GM19240 (cell line): ENCODE data around the gene MYL7.

Experiments used
- DNase-seq: peaks from one replicate; pipeline ENCODE4 v3.0.0; 2011; ENCODE audit warnings: low spot score; ENCODE audit not compliant: insufficient read length

The MYL7 gene

DNA sequence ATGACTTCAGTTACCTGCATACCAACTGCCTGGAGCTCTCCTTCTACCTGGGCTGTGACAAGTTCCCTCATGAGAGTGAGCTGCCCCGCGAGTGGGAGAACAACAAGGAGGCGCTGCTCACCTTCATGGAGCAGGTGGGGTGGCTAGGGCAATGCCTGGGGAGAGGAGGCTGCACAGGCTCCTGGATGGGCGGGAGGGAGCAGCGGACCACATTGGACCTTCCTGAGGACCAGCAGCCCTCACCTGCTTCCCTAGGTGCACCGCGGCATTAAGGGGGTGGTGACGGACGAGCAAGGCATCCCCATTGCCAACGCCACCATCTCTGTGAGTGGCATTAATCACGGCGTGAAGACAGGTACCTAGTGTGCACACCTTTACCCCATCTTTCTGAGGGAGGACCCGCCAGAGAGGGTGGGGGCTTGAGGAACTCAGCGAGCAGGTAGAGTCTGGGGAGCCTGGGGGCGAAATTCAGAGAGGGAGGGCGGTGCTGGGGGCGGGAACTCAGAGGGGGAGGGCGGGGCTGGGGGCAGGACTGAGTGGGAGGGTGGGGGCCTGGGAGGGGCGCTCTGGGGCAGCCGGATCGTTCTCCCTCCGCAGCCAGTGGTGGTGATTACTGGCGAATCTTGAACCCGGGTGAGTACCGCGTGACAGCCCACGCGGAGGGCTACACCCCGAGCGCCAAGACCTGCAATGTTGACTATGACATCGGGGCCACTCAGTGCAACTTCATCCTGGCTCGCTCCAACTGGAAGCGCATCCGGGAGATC lies 28.0 kb downstream of the MYL7 start:
- no peak for DNase-seq

DNA sequence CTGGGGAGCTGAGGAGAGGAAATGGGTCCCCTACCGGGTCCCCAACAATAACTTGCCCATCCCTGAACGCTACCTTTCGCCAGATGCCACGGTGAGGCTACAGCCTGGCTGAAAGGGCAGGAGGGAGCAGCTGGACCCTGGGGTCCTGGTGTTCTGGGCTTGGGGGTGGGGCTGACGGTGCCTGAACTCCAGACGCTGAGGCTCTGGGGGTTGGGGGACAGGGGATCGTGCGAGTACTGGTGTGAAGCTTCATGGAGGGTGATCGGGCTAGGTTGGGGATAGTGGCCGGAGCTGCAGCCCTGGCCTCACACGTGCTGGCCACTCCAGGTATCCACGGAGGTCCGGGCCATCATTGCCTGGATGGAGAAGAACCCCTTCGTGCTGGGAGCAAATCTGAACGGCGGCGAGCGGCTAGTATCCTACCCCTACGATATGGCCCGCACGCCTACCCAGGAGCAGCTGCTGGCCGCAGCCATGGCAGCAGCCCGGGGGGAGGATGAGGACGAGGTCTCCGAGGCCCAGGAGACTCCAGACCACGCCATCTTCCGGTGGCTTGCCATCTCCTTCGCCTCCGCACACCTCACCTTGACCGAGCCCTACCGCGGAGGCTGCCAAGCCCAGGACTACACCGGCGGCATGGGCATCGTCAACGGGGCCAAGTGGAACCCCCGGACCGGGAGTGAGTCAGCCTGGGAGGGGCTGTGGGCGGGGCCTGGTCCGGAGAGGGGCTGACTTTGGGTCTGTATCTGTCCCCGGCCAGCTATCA lies 28.7 kb downstream of the MYL7 start:
- DNase-seq, result no peak

DNA sequence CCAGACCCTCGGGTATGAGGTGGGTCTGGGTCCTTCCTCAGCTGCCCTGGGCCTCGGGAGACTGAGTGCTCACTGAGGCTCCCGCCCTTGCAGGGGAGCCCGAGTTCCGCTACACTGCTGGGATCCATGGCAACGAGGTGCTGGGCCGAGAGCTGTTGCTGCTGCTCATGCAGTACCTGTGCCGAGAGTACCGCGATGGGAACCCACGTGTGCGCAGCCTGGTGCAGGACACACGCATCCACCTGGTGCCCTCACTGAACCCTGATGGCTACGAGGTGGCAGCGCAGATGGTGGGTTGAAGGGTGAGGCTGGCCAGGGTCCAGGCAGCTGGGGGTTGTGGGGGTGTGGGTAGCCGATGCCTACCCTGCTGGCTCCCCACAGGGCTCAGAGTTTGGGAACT lies 29.4 kb downstream of the MYL7 start:
- DNase-seq, result no peak

DNA sequence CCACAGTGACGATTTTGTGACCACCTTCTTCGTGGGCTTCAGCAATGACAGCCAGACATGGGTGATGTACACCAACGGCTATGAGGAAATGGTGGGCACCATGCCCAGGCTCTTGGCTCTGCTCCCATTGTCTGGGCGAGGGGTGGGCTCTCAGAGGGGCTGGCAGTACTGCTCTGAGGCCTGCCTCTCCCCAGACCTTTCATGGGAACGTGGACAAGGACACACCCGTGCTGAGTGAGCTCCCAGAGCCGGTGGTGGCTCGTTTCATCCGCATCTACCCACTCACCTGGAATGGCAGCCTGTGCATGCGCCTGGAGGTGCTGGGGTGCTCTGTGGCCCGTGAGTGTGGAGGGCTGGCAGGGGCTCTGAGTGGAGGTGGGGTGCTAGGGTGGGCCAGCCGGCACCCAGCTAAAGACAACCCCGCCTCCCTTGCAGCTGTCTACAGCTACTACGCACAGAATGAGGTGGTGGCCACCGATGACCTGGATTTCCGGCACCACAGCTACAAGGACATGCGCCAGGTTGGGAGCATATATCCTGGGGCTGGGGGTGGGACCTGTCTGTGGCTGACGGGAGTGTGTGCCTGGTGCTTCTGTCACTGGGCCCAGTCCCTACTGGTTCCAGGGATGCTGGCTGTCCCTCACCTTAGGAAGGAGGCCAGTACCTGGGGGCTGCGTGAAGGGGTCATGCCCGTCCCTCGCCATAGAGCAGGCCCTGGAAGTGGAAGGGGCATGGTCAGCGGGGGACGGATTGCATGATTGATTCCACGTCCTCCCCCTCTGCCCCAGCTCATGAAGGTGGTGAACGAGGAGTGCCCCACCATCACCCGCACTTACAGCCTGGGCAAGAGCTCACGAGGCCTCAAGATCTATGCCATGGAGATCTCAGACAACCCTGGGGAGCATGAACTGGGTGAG lies 30.2 kb downstream of the MYL7 start:
- DNase-seq, result no peak

DNA sequence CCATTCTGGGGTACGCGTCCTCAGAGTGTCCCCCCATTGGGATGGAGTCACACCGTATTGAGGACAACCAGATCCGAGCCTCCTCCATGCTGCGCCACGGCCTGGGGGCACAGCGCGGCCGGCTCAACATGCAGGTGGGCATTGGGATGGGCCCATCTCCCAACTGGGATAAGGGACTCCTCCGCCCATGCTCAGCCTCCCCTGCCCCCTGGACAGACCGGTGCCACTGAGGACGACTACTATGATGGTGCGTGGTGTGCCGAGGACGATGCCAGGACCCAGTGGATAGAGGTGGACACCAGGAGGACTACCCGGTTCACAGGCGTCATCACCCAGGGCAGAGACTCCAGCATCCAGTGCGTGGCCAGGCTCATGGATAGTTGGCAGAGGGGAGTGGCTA lies 31.1 kb downstream of the MYL7 start:
- DNase-seq, result no peak

DNA sequence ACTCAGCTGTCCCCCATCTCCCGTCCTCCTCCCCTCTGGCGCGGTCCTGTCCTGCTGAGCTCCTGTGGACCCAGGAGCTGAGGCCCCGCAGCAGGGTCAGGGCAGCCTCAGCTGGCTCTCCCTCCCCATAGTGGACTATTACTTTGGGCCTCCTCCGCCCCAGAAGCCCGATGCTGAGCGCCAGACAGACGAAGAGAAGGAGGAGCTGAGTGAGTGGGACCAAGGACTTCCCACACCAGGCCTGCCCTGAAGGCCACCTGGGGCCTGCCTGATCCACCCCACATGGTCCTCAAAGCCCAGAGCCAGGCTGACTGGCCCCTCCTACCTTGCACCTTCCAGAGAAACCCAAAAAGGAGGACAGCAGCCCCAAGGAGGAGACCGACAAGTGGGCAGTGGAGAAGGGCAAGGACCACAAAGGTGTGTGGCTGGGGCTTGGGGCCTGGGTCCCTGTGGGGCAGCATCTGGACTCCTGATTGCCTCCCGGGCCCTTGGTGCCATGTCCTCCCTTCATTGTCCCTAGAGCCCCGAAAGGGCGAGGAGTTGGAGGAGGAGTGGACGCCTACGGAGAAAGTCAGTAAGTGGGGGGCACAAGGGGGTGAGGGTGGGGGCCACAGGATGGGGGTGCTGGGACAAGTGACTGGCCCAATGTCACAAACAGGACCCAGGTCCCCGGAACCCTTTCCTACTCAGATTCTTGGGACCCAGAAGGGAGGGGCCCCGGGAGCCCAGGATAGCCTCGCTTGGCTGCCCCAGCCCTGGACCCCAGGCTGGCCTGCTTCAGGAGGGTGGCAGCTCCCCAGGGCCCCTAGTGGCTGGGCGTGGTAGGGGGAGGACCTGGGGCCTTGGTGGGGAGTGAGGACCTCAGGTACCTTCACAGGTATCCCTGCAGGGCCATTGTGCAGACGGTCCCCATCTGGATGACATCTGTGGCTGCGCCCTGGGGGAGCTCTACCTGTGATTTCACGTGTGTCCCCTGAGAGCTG lies 32.1 kb downstream of the MYL7 start:
- no peak for DNase-seq

DNA sequence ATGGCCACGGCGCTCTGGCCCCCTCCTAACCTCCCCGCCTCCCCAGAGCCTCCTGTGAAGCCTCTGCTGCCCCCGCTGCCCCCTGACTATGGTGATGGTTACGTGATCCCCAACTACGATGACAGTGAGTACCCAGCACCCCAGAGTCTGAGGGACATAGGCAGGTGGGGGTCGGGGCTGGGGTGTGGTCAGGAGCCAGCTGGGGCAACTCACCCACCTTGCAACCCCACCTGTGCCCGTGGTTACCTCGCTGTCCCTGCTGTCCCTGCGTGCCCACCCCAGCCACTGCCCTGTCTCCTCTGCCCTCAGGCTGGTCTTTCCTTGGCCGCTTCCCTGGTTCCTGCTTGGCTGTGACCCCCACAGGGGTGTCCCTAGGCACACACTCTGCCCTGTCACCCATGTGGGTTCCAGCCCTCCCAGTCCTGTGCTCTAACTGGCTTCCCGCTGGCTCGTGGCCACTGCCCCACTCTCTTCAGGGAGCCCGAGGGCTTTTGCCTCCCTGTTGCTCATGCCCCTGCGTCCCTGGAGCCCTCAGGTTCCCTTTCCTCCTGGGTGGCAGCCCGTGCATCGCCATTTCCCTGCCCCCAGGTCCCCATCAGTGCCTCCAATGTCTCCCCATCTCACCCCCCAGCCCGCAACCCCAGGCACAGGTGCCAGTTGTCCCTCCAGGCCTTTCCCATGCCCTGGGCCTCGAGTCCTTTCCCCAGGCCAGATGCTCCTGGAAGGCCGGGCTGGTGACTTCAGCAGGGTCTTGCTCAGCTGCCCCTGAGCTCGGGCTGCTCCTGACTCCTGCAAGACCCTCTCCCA lies 33.0 kb downstream of the MYL7 start:
- DNase-seq, result no peak

DNA sequence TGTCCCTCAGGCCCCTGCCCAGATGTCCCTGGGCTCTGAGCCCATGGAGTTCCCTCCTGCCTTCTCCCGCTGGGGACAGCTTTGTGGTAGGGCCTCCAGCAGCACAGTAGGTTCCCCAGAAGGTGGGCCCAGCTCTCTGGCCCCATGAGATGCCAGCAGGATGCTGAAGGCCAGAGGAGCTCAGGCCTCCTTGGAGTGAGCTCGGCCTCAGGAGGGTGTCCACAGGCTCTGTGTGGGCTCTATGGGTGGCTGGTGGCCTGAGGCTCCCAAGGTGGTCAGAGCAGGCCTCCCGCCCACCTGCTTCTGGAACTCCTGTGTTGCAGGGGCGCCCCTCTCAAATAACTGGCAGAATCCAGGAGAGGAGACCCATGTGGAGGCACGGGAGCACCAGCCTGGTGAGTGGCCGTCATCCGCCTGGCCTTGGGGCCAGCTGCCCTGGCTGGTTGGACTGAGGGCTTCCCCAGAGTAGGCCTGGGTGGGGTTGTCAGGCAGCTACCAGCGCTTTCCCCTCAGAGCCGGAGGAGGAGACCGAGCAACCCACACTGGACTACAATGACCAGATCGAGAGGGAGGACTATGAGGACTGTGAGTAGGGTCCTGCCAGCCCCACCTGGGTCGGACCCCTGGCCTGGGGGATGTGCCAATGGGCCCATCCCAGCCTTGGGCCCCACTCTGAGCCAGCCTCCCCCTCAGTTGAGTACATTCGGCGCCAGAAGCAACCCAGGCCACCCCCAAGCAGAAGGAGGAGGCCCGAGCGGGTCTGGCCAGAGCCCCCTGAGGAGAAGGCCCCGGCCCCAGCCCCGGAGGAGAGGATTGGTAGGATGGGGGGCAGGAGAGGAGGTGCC lies 33.8 kb downstream of the MYL7 start:
- no peak for DNase-seq

DNA sequence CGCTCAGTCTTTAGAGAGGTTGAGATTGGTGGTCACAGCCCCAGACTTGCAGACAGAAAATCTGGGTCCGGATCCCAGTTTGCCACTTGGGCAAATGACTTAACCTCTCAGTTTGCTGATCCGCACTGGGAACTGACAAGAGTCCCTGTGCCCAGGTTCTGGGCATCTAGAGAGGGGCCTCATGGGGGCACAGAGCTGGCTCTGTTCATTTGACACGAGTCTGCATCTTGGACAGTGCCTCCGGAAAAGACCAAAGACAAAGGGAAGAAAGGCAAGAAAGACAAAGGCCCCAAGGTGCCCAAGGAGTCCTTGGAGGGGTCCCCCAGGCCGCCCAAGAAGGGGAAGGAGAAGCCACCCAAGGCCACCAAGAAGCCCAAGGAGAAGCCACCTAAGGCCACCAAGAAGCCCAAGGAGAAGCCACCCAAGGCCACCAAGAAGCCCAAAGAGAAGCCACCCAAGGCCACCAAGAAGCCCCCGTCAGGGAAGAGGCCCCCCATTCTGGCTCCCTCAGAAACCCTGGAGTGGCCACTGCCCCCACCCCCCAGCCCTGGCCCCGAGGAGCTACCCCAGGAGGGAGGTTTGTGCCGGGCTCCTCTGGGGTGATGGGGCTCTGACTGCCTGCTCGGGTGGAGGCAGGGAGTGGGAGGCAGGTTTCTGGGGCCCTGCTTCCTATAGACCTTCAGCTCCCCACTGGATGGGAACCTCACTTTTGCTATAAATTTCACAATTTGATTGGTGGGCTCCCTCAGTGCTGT lies 34.6 kb downstream of the MYL7 start:
- no peak for DNase-seq

DNA sequence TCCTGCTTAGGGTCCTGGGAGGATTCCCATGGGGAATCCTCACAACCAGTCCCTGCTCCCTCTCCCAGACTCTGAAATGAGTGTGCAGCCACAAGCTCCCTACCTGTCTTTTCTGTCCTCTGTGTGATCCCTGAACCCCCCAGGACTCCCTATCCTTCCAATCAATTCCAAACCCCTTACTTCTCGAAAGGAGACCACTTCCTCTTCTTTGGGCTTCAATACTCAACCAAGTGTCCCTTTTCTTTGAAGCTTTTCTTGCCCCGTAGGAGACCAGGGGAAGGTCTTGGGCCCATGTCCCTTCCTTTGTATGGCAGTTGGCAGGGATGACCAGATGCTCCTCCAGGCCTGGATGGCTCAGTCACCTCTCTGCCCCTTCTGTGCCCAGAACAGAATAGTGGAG lies 35.3 kb downstream of the MYL7 start:
- DNase-seq, result no peak

DNA sequence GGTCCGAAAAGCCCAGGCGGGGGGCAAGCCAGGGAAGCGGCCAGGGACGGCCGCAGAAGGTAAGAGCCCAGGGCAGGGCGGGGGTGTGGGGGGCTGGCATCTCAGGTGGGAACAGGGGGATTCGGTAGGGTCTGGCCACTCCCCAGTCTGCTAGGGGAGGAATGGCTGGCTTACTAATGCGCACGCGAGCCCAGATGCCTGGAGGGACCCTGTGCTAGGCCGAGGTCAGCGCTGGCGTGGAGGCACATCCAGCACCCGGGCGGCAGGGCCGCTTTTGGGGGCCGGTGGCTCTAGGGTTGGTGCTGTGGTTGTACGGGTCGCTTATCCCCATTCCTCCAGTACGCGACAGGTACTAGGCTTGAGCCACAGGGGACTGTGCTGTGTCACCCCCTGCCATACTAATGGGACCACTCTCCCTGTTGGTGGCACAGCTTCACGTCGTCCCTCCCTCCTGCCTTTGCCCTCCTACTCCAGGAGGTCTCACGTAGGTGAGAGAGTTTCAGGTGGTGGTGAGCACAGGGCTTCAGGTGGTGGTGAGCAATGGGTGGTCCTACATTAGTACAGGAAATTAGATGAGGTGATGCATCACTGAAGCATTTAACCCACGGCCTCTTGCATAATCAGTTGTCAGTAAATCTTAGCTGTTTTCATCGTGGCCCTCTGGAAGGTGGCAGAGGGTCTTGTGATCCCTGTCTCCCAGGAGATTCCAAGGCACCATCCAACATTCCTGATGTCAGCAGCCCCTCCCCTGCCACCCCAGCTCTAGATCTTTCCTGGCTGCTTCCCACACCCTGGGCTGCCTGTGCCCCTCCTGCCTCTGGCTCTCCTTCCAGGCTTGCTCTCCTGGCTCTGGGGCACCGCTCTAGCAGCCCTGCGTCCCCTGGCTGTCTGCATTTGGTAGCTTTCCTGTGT lies 36.0 kb downstream of the MYL7 start:
- no peak for DNase-seq

DNA sequence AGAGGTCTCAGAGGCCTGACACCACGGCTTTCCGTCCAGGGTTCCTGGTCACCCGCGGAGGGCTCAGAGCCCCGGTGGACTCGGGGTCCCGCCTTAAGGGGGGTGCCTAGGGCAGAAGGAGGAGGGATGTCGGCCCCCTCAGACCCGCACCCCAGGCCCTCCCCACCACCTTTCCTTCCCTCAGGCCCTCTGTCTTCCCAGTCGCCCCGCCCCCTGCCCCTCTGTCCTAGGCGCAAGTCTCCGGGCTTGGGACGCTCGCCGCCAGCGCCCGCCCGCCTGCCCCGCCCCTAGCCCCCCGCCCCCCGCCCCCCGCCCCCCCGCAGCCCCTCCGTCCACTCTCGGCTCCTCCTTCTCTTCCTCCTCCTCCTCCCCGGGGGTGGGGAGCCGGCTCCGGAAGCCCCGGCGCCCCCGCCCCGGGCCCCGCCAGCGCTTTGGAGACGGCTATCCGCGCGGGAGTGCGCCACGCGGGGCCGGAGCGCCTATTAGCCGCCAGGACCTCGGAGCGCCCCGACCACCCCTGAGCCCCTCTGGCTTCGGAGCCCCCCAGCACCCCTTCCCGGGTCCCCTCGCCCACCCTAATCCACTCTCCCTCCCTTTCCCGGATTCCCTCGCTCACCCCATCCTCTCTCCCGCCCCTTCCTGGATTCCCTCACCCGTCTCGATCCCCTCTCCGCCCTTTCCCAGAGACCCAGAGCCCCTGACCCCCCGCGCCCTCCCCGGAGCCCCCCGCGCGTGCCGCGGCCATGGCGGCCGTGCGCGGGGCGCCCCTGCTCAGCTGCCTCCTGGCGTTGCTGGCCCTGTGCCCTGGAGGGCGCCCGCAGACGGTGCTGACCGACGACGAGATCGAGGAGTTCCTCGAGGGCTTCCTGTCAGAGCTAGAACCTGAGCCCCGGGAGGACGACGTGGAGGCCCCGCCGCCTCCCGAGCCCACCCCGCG lies 36.9 kb downstream of the MYL7 start, which contains the start of gene AEBP1:
Gene AEBP1, plus strand, starts transcription at position 423 of the 937 bp plus-strand sequence. Its CDS starts 321 bp downstream, at position 744.
- DNase-seq, result no peak

DNA sequence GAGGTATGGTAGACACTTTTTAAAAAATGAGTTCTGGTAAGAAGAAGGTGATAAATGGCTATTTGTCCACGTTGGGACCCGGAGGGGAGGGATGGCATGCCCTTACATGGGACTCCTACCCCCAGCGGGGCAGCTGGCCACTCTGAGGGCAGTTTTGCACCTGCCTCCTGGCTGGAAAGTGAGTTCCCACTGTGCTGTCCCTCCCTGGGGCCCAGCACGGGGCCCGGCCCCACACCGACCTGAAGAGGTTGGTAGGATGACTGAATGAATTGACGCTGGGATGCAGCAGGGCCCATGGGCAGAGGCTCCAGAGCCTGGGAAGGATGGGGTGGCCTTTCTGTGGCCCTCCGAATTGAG lies 37.6 kb downstream of the MYL7 start:
- no peak for DNase-seq

DNA sequence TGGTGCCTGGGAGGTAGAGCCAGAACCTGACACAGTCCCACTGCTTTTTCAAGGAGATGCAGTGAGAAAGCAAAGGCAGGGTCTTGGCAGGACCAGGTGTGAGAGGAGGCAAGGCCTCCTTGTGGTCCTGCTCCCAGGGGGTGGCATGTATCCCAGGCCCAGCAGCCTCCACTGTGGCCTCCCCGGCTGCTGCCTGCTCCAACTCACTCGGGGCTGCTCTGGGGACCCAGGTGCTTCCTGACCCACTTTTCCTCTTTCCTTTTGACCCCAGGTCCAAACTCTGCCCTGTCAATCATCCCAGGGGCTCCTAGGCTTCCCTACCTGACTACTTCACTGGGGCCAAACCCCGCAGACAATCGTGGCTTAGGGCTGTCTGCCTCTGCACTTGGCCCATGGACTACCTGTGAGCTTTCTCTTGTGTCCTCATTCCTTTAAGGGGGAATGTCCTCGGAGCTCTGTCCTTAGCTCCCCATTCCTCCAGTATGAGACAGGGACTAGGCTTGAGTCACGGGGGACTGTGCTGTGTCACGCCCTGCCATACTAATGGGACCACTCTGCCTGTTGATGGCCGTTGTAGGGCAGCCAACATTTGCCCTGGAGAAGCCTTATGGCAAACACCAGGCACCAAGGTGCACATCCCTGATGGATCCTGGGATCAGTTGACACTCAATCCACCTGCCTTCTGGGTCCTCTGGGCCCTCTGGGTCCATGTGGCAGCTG lies 38.1 kb downstream of the MYL7 start:
- no peak for DNase-seq
